Right cardiac atrium (tissue), 5 donors: ENCODE measurements around the gene KCNK10. TPM values are rescaled to one million over a fixed set of nuclear protein-coding genes. Genes with fewer than 3 reads are reported as not detected.

ENCODE experiments used
- ATAC-seq, 2 donors: fragments of 200-7000 bp; cut with Tn5 transposase; one replicate each; pipeline versions ENCODE4 v1.8.0 to v1.9.1; 2020; ENCODE audit warnings: moderate library complexity in 2 of 2, mild to moderate bottlenecking in 1 of 2
- DNase-seq, 3 donors: peaks; one replicate each; pipeline ENCODE4 v3.0.0-alpha.2; 2020
- H3K27ac ChIP-seq: one replicate; pipeline ENCODE4 v1.5.1; 2013; ENCODE audit warnings: mild to moderate bottlenecking, low read length, control low read depth, moderate library complexity
- H3K27me3 ChIP-seq: one replicate; pipeline ENCODE4 v1.6.1; 2013; ENCODE audit not compliant: control insufficient read depth, insufficient read depth
- H3K4me1 ChIP-seq: one replicate; pipeline ENCODE4 v1.6.1; 2013; ENCODE audit warnings: low read length; ENCODE audit not compliant: control insufficient read depth, insufficient read depth
- H3K4me3 ChIP-seq: one replicate; pipeline ENCODE4 v1.5.1; 2013; ENCODE audit warnings: low read length, control low read depth
- H3K9me3 ChIP-seq: one replicate; pipeline ENCODE4 v1.6.1; 2013; ENCODE audit warnings: low read length; ENCODE audit not compliant: control insufficient read depth
- WGBS: extraction: QIAGEN DNeasy Blood & Tissue Kit; methylation state at CpG from one replicate; pipeline ENCODE4 v1.1.7; 2013; 5-methylcytosine and 5-hydroxymethylcytosine counted together
- intact Hi-C, 4 donors: fragments of 100-400 bp; cut with DNase I; formaldehyde crosslinking; loops; one replicate each; pipeline versions ENCODE4 v1.11.0 to v1.14.0; 2022 to 2023
- long read RNA-seq, 4 donors: library from polyadenylated mRNA; unstranded; transcript quantifications; one replicate each; pipeline ENCODE4 v2.0.0, GENCODE V29; 2020 to 2021
- polyA plus RNA-seq: library from polyadenylated mRNA; stranded (reverse); fragments of 200-250 nt; gene quantifications from one replicate; pipeline ENCODE4 v1.2.3, GENCODE V29; 2013
- total RNA-seq, 4 donors: library from RNA; stranded (reverse); fragmentation: NEBNext Ultra II Directional; extraction: Animal tissue kit (Norgen Biotek cat#: 25700); gene quantifications; one replicate each; pipeline ENCODE4 v1.2.1, GENCODE V29; 2021
- donor health status: healthy with polysubstance abuse.
- donor health status: DM: no; HTN: yes; CAD: no.
- donor health status: DM: no; HTN: no; CAD: no.
- donor health status: DM: no; HTN: yes; CAD: no; lungs with severe emphysema.
- donor health status: DM: yes; HTN: yes; CAD: no.

Gene KCNK10
- total RNA-seq = not detected
- polyA plus RNA-seq = not detected
- long read RNA-seq, donor 1 = 0 reads
- long read RNA-seq, donor 2 = 0 reads
- long read RNA-seq, donor 3 = 0 reads
- long read RNA-seq, donor 4, partial matches to known transcripts = 0 of 1 reads
- long read RNA-seq, donor 4, other reads (novel, unspliced or antisense) = 1 of 1 reads

GRCh38 chr14:88323086-88323522 is at the start of gene KCNK10:
KCNK10 (minus strand) TSS chr14:88323269; CDS start chr14:88322798, 471 bp downstream.
- DNase-seq = no peak
- intact Hi-C loops = no loop called here
- no peak for ATAC-seq
- Histone ChIP-seq H3K27ac (no peak within 1 kb of the TSS), H3K27me3 (no peaks in the 10 kb centered on the region), H3K9me3 (no peaks in the 10 kb centered on the region), H3K4me3 (peak within 1 kb of the TSS; percentile 63), H3K4me1 (no peaks in the 10 kb centered on the region)
- WGBS = under 1% methylated on average over 52 of the region's 52 CpGs

GRCh38 chr14:88369496-88369895 is 46.4 kb upstream of the KCNK10 start:
- H3K27ac ChIP-seq = no peak overlapping the region
- H3K4me3 ChIP-seq = no peak overlapping the region
- no peaks in the 10 kb centered on the region for H3K9me3 ChIP-seq
- no peaks in the 10 kb centered on the region for H3K27me3 ChIP-seq
- ATAC-seq (no peak), DNase-seq (no peak)
- 45% methylated on average over 1 of the region's 1 CpG for WGBS
- H3K4me1 ChIP-seq = no peaks in the 10 kb centered on the region
- intact Hi-C loops = no loop called here

GRCh38 chr14:88364710-88365413 is 41.8 kb upstream of the KCNK10 start:
- Histone ChIP-seq H3K9me3 (no peaks in the 10 kb centered on the region), H3K27ac (no peak overlapping the region), H3K4me1 (no peaks in the 10 kb centered on the region), H3K27me3 (no peaks in the 10 kb centered on the region), H3K4me3 (no peak overlapping the region)
- intact Hi-C loops = no loop called here
- 66% methylated on average over 4 of the region's 4 CpGs for WGBS
- DNase-seq = no peak
- ATAC-seq = no peak

GRCh38 chr14:88363644-88364043 is 40.6 kb upstream of the KCNK10 start:
- intact Hi-C loops = no loop called here
- H3K27me3 ChIP-seq = no peaks in the 10 kb centered on the region
- no peaks in the 10 kb centered on the region for H3K4me1 ChIP-seq
- DNase-seq = no peak
- no peaks in the 10 kb centered on the region for H3K9me3 ChIP-seq
- ATAC-seq = no peak
- no peak overlapping the region for H3K27ac ChIP-seq
- 79% methylated on average over 4 of the region's 4 CpGs for WGBS
- H3K4me3 ChIP-seq = no peak overlapping the region

GRCh38 chr14:88359500-88359899 is 36.4 kb upstream of the KCNK10 start:
- no peaks in the 10 kb centered on the region for H3K4me1 ChIP-seq
- H3K27me3 ChIP-seq = no peaks in the 10 kb centered on the region
- H3K4me3 ChIP-seq = no peak overlapping the region
- intact Hi-C loops = no loop called here
- H3K9me3 ChIP-seq = no peaks in the 10 kb centered on the region
- 55% methylated on average over 2 of the region's 2 CpGs for WGBS
- H3K27ac ChIP-seq = no peak overlapping the region
- ATAC-seq (no peak), DNase-seq (no peak)

GRCh38 chr14:88354358-88354757 is 31.3 kb upstream of the KCNK10 start:
- no peak for DNase-seq
- Histone ChIP-seq H3K4me1 (no peaks in the 10 kb centered on the region), H3K9me3 (no peaks in the 10 kb centered on the region), H3K27ac (no peak overlapping the region), H3K27me3 (no peaks in the 10 kb centered on the region), H3K4me3 (no peak overlapping the region)
- intact Hi-C loops = no loop called here
- no peak for ATAC-seq
- WGBS = 77% methylated on average over 3 of the region's 3 CpGs

GRCh38 chr14:88352698-88353097 is 29.6 kb upstream of the KCNK10 start:
- Histone ChIP-seq H3K9me3 (no peaks in the 10 kb centered on the region), H3K27ac (no peak overlapping the region), H3K27me3 (no peaks in the 10 kb centered on the region), H3K4me1 (no peaks in the 10 kb centered on the region), H3K4me3 (no peak overlapping the region)
- DNase-seq (no peak), ATAC-seq (no peak)
- WGBS = 32% methylated on average over 3 of the region's 3 CpGs
- intact Hi-C loops = no loop called here

GRCh38 chr14:88351966-88352691 is 29.1 kb upstream of the KCNK10 start:
- ATAC-seq (peak in 1 of 2 donors; percentile 61), DNase-seq (no peak)
- no peaks in the 10 kb centered on the region for H3K27me3 ChIP-seq
- intact Hi-C loops = no loop called here
- no peak overlapping the region for H3K4me3 ChIP-seq
- no peaks in the 10 kb centered on the region for H3K9me3 ChIP-seq
- H3K27ac ChIP-seq = no peak overlapping the region
- H3K4me1 ChIP-seq = no peaks in the 10 kb centered on the region
- 36% methylated on average over 4 of the region's 4 CpGs for WGBS

- no peaks in the 10 kb centered on the region for H3K4me1 ChIP-seq
- ATAC-seq (no peak), DNase-seq (no peak)
- no peak overlapping the region for H3K4me3 ChIP-seq
- intact Hi-C loops = no loop called here
- no peaks in the 10 kb centered on the region for H3K27me3 ChIP-seq
- no peak overlapping the region for H3K27ac ChIP-seq
- WGBS = 43% methylated on average over 3 of the region's 3 CpGs
- H3K9me3 ChIP-seq = no peaks in the 10 kb centered on the region
These were observed 25.5 kb upstream of the KCNK10 start for GRCh38 chr14:88348546-88348945.

- Histone ChIP-seq H3K27me3 (no peaks in the 10 kb centered on the region), H3K27ac (no peak overlapping the region), H3K4me3 (no peak overlapping the region), H3K4me1 (no peaks in the 10 kb centered on the region), H3K9me3 (no peaks in the 10 kb centered on the region)
- 70% methylated on average over 5 of the region's 5 CpGs for WGBS
- no peak for ATAC-seq
- intact Hi-C loops = no loop called here
- no peak for DNase-seq
These were observed 23.1 kb upstream of the KCNK10 start for GRCh38 chr14:88346048-88346639.

GRCh38 chr14:88342980-88343379 is 19.9 kb upstream of the KCNK10 start:
- ATAC-seq = no peak
- H3K9me3 ChIP-seq = no peaks in the 10 kb centered on the region
- no peaks in the 10 kb centered on the region for H3K4me1 ChIP-seq
- no peak overlapping the region for H3K4me3 ChIP-seq
- H3K27ac ChIP-seq = no peak overlapping the region
- H3K27me3 ChIP-seq = no peaks in the 10 kb centered on the region
- 99% methylated on average over 2 of the region's 2 CpGs for WGBS
- intact Hi-C loops = no loop called here
- no peak for DNase-seq
